HCT116 (cell line): Measurements from ENCODE around the gene LRRTM4. TPM values are rescaled to one million over a fixed set of nuclear protein-coding genes. Genes with fewer than 3 reads are reported as not detected.

Experiments used
- ATAC-seq: fragments of 200-7000 bp; cut with Tn5 transposase; 2 replicates; pipeline ENCODE4 v1.9.1; 2020; ENCODE audit warnings: mild to moderate bottlenecking, moderate library complexity
- BruUV-seq: library from RNA; stranded (reverse); fragments of 400-500 nt; replicated peaks from 2 replicates; lab custom pipeline; 2021; lab: Mats Ljungman, UMichigan
- CTCF ChIA-PET: fragments of 300-600 bp; sonication (Branson Sonifier 250); formaldehyde crosslinking; loops from one replicate; lab custom pipeline; 2021; ENCODE audit warnings: antibody characterized with exemption; lab: Charles Lee
- POLR2A ChIA-PET: fragments of 300-600, 350-600 bp; sonication (Branson Sonifier 250); formaldehyde crosslinking; loops from one replicate; lab custom pipeline; 2021; ENCODE audit warnings: antibody characterized with exemption; lab: Charles Lee
- RAD21 ChIA-PET, 2 experiments: fragments of 300-600 bp; sonication (Branson Sonifier 250); formaldehyde crosslinking; loops; one replicate each; lab custom pipeline; 2023; ENCODE audit warnings: low total read pairs in 2 of 2; ENCODE audit not compliant: uncharacterized antibody in 2 of 2, unreplicated experiment in 2 of 2, low non-redundant PET in 1 of 2; lab: Charles Lee
- DNase-seq: peaks from one replicate; pipeline ENCODE4 v3.0.0-alpha.2; 2010; ENCODE audit warnings: low read depth, low spot score
- H2AFZ ChIP-seq: fragments of 200-600 bp; shearing (Covaris generic), sonication (generic); 2 replicates; pipeline ENCODE4 v1.6.1; 2017; ENCODE audit warnings: low read depth, mixed run types, mixed read lengths, antibody characterized with exemption, low read length; ENCODE audit not compliant: poor library complexity, severe bottlenecking
- H3K27ac ChIP-seq: 2 replicates; pipeline ENCODE4 v1.5.1; 2012; ENCODE audit warnings: low read depth, low read length
- H3K27me3 ChIP-seq: fragments of 200-600 bp; sonication (generic); 2 replicates; pipeline ENCODE4 v1.6.1; 2016; ENCODE audit warnings: mixed run types, low read length, mixed read lengths; ENCODE audit not compliant: insufficient read depth
- H3K36me3 ChIP-seq, 2 experiments: fragments of 200-500 bp in 1 of 2; fragments of 200-600 bp in 1 of 2; sonication (Bioruptor generic) in 1 of 2; sonication (generic) in 1 of 2; 2 replicates each; pipeline versions ENCODE4 v1.5.1 to v1.6.1; 2014 to 2016; ENCODE audit warnings: low read length in 2 of 2, inconsistent platforms in 1 of 2, mixed read lengths in 1 of 2, mixed run types in 1 of 2; ENCODE audit not compliant: insufficient read depth in 2 of 2, control insufficient read depth in 1 of 2
- H3K4me1 ChIP-seq, 2 experiments: fragments of 200-600 bp in 1 of 2; sonication (generic) in 1 of 2; 2 replicates each; pipeline versions ENCODE4 v1.5.1 to v1.6.1; 2012 to 2017; ENCODE audit warnings: low read length in 2 of 2, inconsistent platforms in 1 of 2, mild to moderate bottlenecking in 1 of 2, mixed read lengths in 1 of 2, mixed run types in 1 of 2, moderate library complexity in 1 of 2; ENCODE audit not compliant: insufficient read depth in 2 of 2, control insufficient read depth in 1 of 2
- H3K4me2 ChIP-seq: fragments of 200-600 bp; sonication (generic); 2 replicates; pipeline ENCODE4 v1.6.1; 2017; ENCODE audit warnings: mixed run types, low read length, mixed read lengths
- H3K4me3 ChIP-seq, 2 experiments: fragments of 200-600 bp in 1 of 2; sonication (generic) in 1 of 2; replicated peaks in 1 of 2; 2 replicates each; pipeline ENCODE4 v1.5.1; 2011 to 2016; ENCODE audit warnings: low read length in 2 of 2, control low read depth in 1 of 2, low read depth in 1 of 2, mild to moderate bottlenecking in 1 of 2, mixed read lengths in 1 of 2, mixed run types in 1 of 2
- H3K79me2 ChIP-seq: fragments of 200-600 bp; sonication (generic); 2 replicates; pipeline ENCODE4 v1.6.1; 2017; ENCODE audit warnings: mild to moderate bottlenecking, mixed run types, low read length, moderate library complexity, mixed read lengths; ENCODE audit not compliant: insufficient read depth
- H3K9ac ChIP-seq: fragments of 200-600 bp; sonication (generic); 2 replicates; pipeline ENCODE4 v1.6.1; 2016; ENCODE audit warnings: low read length, mixed read lengths
- H3K9me2 ChIP-seq: fragments of 200-600 bp; sonication (generic), shearing (Covaris generic); 2 replicates; pipeline ENCODE4 v1.6.1; 2017; ENCODE audit warnings: mixed run types, mild to moderate bottlenecking, moderate library complexity; ENCODE audit not compliant: insufficient read depth
- H3K9me3 ChIP-seq, 2 experiments: fragments of 200-500 bp in 1 of 2; fragments of 200-600 bp in 1 of 2; sonication (Bioruptor generic) in 1 of 2; sonication (generic) in 1 of 2; 2 replicates each; pipeline ENCODE4 v1.6.1; 2014 to 2017; ENCODE audit warnings: low read length in 2 of 2, mixed read lengths in 2 of 2, inconsistent platforms in 1 of 2, low read depth in 1 of 2, mild to moderate bottlenecking in 1 of 2, mixed run types in 1 of 2, moderate library complexity in 1 of 2; ENCODE audit not compliant: control insufficient read depth in 1 of 2, insufficient read depth in 1 of 2
- H4K20me1 ChIP-seq: fragments of 200-600 bp; sonication (generic), shearing (Covaris generic); 2 replicates; pipeline ENCODE4 v1.6.1; 2017; ENCODE audit warnings: mixed run types, mild to moderate bottlenecking, moderate library complexity; ENCODE audit not compliant: insufficient read depth
- CTCF ChIP-seq, 3 experiments: fragments of 200-600 bp in 1 of 3; sonication (generic) in 1 of 3; IDR thresholded peaks in 2 of 3; conservative IDR thresholded peaks in 1 of 3; 2 replicates each; pipeline ENCODE4 v1.5.1; 2012 to 2017; ENCODE audit warnings: low read depth in 2 of 3, low read length in 2 of 3, antibody characterized with exemption in 1 of 3, borderline replicate concordance in 1 of 3, control low read depth in 1 of 3, mild to moderate bottlenecking in 1 of 3, mixed read lengths in 1 of 3, mixed run types in 1 of 3, moderate library complexity in 1 of 3; ENCODE audit not compliant: insufficient read depth in 1 of 3
- EGR1 ChIP-seq: IDR thresholded peaks from 2 replicates; pipeline ENCODE4 v1.6.1; 2012; ENCODE audit warnings: low read depth
- EZH2 ChIP-seq: fragments of 200-600 bp; sonication (generic); IDR thresholded peaks from 2 replicates; pipeline ENCODE4 v1.6.1; 2017; ENCODE audit warnings: antibody characterized with exemption, mixed run types
- EZH2phosphoT487 ChIP-seq: fragments of 200-600 bp; IDR thresholded peaks from 2 replicates; pipeline ENCODE4 v1.6.1; 2018; ENCODE audit warnings: antibody characterized with exemption, borderline replicate concordance
- JUND ChIP-seq: IDR thresholded peaks from 2 replicates; pipeline ENCODE4 v1.6.1; 2012
- POLR2A ChIP-seq: IDR thresholded peaks from 2 replicates; pipeline ENCODE4 v1.7.0; 2011; ENCODE audit warnings: borderline replicate concordance; ENCODE audit not compliant: insufficient read depth, insufficient read length; ENCODE audit errors: extremely low read depth
- POLR2AphosphoS5 ChIP-seq: IDR thresholded peaks from 2 replicates; pipeline ENCODE4 v1.6.1; 2011; ENCODE audit warnings: mild to moderate bottlenecking, low read depth, low read length, moderate library complexity
- RAD21 ChIP-seq: IDR thresholded peaks from 2 replicates; pipeline ENCODE4 v1.6.1; 2012; ENCODE audit warnings: low read depth, mild to moderate bottlenecking
- SIN3A ChIP-seq: IDR thresholded peaks from 2 replicates; pipeline ENCODE4 v1.6.1; 2012; ENCODE audit warnings: low read depth
- SP1 ChIP-seq: IDR thresholded peaks from 2 replicates; pipeline ENCODE4 v1.6.1; 2012; ENCODE audit warnings: low read depth
- SRF ChIP-seq: IDR thresholded peaks from 2 replicates; pipeline ENCODE4 v1.6.1; 2012; ENCODE audit warnings: low read depth
- TCF7L2 ChIP-seq: IDR thresholded peaks from 2 replicates; pipeline ENCODE4 v1.7.0; 2011; ENCODE audit warnings: borderline replicate concordance, inconsistent platforms; ENCODE audit not compliant: insufficient read depth, insufficient read length; ENCODE audit errors: extremely low read depth
- YY1 ChIP-seq: IDR thresholded peaks from 2 replicates; pipeline ENCODE4 v1.6.1; 2011; ENCODE audit warnings: low read length, low read depth, moderate library complexity, mild to moderate bottlenecking; ENCODE audit not compliant: insufficient replicate concordance; ENCODE audit errors: extremely low read depth
- ZFX ChIP-seq: fragments of 450-650 bp; IDR thresholded peaks from 2 replicates; pipeline ENCODE4 v1.6.1; 2017
- ZNF274 ChIP-seq: fragments of 200-500 bp; sonication (Bioruptor generic); IDR thresholded peaks from 2 replicates; pipeline ENCODE4 v1.6.1; 2014; ENCODE audit warnings: mild to moderate bottlenecking, low read depth, low read length, inconsistent platforms
- intact Hi-C: fragments of 100-400 bp; cut with micrococcal nuclease; formaldehyde crosslinking; loops from 2 replicates; pipeline ENCODE4 v1.10.0; 2022
- total RNA-seq: library from RNA; stranded (reverse); gene quantifications from one replicate; pipeline ENCODE4 v1.2.1, GENCODE V29; 2021; ENCODE audit not compliant: unreplicated experiment
- TF ChIP-seq, protein P1 (sequence below): IDR thresholded peaks from 2 replicates; pipeline ENCODE4 v1.6.1; 2012
- TF ChIP-seq, protein P2 (sequence below): IDR thresholded peaks from 2 replicates; pipeline ENCODE4 v1.6.1; 2012

The LRRTM4 gene
- total RNA-seq, 1 experiment from 2014 or later = 0.25 TPM

DNA sequence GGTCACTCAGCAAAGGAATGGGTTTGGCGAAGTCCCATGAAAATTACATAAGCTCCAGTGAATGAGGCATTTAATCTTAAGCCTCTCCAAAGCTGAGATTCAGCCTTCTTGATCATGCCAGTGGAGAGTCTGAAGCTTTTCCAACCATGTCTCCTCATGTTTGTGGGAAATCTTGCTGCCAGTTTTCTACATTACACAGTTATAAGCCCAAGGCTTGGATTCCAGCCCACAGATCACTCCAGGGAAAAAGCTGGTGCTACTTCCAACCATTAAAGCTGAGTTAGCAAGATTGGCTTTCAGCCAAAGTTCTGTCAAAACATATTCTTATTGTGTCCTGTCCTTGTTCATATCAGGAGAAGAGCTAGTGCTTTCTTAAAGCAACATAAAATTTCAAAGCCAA is 293.8 kb downstream of the LRRTM4 start:
- RAD21 ChIA-PET = no interaction called here
- CTCF ChIA-PET = no interaction called here
- H3K4me3 ChIP-seq = no peak overlapping the region
- H3K9ac ChIP-seq = no peak overlapping the region
- no peak for ATAC-seq
- no peaks in the 10 kb centered on the region for H3K4me1 ChIP-seq
- H3K36me3 ChIP-seq = no peaks in the 10 kb centered on the region
- H3K79me2 ChIP-seq = no peaks in the 10 kb centered on the region
- H2AFZ ChIP-seq = no peak overlapping the region
- H3K27me3 ChIP-seq = no peaks in the 10 kb centered on the region
- POLR2A ChIA-PET = no interaction called here
- intact Hi-C loops = no loop called here
- H3K9me2 ChIP-seq = no peaks in the 10 kb centered on the region
- H4K20me1 ChIP-seq = no peaks in the 10 kb centered on the region
- no TSS peak for BruUV-seq
- TF ChIP-seq YY1 (no peak), POLR2AphosphoS5 (no peak), RAD21 (no peak), JUND (no peak), SIN3A (no peak)
- TF ChIP-seq, protein P1, sequence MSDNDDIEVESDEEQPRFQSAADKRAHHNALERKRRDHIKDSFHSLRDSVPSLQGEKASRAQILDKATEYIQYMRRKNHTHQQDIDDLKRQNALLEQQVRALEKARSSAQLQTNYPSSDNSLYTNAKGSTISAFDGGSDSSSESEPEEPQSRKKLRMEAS = no peak
- TF ChIP-seq, all 23 proteins: peak for 0
- peaks cover 4 to 19% of the 10 kb centered on the region in 2 experiments; a peak in 3 of 4 replicates for H3K9me3 ChIP-seq
- no peak for DNase-seq
- H3K4me2 ChIP-seq = no peak overlapping the region
- no peak overlapping the region for H3K27ac ChIP-seq

DNA sequence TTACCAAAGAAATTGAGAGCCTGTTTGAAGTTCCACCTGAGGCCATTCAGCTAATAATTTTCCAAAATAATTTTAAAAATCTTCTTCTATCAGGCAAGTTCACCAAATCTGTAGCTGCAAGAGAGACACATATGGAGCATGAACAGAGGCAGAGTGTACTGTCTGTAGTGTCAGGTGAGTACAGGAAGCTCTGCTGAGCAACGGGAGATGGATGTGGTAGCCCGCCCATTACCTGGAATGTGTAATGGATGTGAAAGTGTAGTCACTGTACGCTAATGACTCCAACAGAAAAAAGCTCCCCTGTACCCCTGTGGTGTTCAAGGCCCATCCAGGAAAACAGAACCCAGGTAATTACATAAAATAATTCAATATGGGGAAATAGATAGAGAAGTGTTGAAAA is 311.5 kb downstream of the LRRTM4 start:
- Histone ChIP-seq H3K4me2 (no peak overlapping the region), H3K9me2 (no peaks in the 10 kb centered on the region), H3K9me3 (peaks cover 7 to 15% of the 10 kb centered on the region in 2 experiments; a peak in 2 of 4 replicates), H3K27ac (no peak overlapping the region), H3K79me2 (no peaks in the 10 kb centered on the region), H3K27me3 (no peaks in the 10 kb centered on the region), H3K36me3 (no peaks in the 10 kb centered on the region), H3K4me3 (no peak overlapping the region), H3K9ac (no peak overlapping the region), H2AFZ (no peak overlapping the region), H3K4me1 (no peaks in the 10 kb centered on the region), H4K20me1 (no peaks in the 10 kb centered on the region)
- ChIA-PET RAD21 (no interaction called here), CTCF (no interaction called here), POLR2A (no interaction called here)
- BruUV-seq = no TSS peak
- DNase-seq (no peak), ATAC-seq (no peak)
- intact Hi-C loops = no loop called here
- TF ChIP-seq EGR1 (no peak), ZNF274 (no peak), RAD21 (no peak), JUND (no peak), EZH2 (no peak), YY1 (no peak), POLR2AphosphoS5 (no peak), ZFX (no peak), CTCF (IDR thresholded peaks at IDR 0.05 in 2 of 3, conservative IDR thresholded peaks at IDR 0.05 in 1 of 3; ENCODE audit: borderline replicate concordance in 1 of 3, insufficient read depth in 1 of 3, low read depth in 2 of 3, low read length in 2 of 3) (no peak), POLR2A (no peak), TCF7L2 (no peak), SP1 (no peak), EZH2phosphoT487 (no peak), SRF (no peak)
- TF ChIP-seq, protein P2, sequence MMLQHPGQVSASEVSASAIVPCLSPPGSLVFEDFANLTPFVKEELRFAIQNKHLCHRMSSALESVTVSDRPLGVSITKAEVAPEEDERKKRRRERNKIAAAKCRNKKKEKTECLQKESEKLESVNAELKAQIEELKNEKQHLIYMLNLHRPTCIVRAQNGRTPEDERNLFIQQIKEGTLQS = no peak
